Stimulated activated CD4-positive, alpha-beta T cell treated with anti-CD3 and anti-CD28 coated beads, TNF-alpha, amount 100 ng/mL, for 4 hours (primary cell): ENCODE results near the gene NT5M.

ENCODE experiments used
- DNase-seq, 3 experiments: peaks; one replicate each; pipeline ENCODE4 v3.0.0-alpha.2; 2020; ENCODE audit warnings: low read depth in 3 of 3

Gene NT5M

DNA sequence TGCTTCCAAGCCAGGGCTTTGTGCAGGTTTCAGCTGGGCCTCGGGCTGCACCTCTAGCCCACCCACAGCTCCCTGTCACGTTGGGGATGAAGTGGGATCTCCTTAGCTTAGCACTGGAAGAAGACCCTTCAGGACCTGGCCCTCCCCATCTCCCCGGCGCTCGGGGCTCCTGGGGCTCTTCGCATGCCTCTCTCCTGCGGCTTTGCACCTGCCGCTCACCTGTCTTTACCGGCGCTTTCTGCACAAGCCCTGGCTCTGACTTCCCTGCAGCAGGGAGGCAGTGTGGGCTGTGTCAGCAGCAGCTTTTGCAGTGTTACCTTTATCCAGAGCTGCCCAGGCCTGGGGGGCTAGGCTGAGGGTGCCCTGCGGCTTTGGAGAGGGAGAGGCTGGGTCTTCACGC is 52.3 kb downstream of the NT5M start:
- DNase-seq, result no peak

- peak; percentile 36 to 42 (median 41) for DNase-seq
Measured at GRCh38 chr17:17356149-17356930, 53.2 kb downstream of the NT5M start.

GRCh38 chr17:17356931-17357270 is 53.7 kb downstream of the NT5M start:
- no peak for DNase-seq

DNA sequence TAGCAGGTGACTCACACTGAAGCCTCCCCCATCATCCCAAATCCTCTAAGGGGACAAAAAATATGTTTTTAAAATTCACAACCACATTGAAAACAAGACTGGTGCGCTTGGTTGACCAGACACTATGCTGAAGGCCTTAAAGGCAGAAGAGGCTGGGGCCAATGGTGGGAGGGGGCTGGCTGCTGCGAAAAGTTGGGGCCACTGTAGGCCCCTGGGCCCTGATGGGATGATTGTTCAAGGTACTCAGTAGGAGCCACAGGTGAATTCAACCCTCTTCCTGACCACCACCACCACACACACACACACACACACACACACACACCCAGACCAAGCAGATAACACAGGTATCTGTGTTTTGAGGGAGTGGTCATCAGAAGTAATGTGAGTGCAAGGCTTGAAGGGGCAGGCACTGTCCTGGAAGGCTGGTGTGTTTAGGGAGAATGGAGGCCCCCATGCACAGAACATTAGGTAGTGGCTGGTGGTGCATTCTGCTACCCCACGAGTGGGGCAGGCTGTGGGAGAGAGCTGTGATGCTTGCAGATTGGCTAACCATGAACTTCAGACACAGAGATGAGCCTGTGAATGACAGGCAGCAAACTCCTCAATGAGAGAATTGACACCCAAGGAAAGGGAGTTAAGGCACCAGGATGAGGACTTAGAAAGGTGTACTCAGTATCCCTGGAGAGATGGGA is 55.0 kb downstream of the NT5M start:
- DNase-seq, result no peak

DNA sequence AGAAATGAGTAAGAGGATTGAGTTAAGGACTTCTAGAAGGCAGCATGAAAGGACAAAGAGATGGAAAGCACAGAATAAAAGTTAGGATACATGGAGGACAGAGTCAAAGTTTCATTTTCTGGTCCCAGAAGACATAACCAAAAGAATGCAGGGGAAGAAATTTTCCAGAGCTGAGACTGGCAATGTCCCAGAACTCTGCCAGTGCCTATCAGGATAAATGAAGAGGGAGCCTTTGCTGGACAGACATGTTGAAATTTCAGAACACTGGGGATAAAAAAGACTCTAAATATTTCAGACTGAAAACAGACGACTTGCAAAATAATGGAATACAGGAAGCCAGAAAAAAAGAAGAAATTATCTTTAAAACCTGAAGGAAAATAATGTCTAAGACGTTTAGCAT is 55.7 kb downstream of the NT5M start:
- DNase-seq, result no peak

DNA sequence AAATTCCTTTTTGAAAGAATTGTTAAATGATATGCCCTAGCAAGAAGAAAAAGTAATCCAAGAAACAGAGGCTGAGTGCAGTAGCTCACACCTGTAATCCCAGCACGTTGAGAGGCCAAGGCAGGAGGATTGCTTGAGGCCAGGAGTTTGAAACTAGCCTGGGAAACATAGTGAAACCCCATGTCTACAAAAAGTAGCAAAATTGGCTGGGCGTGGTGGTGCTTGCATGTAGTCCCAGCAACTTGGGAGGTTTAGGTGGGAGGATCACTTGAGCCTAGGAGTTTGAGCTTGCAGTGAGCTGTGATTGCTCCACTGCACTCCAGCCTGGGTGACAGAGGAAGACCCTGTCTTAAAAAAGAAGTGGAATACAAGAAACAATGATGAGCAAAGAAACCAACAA is 56.1 kb downstream of the NT5M start:
- DNase-seq, result no peak

DNA sequence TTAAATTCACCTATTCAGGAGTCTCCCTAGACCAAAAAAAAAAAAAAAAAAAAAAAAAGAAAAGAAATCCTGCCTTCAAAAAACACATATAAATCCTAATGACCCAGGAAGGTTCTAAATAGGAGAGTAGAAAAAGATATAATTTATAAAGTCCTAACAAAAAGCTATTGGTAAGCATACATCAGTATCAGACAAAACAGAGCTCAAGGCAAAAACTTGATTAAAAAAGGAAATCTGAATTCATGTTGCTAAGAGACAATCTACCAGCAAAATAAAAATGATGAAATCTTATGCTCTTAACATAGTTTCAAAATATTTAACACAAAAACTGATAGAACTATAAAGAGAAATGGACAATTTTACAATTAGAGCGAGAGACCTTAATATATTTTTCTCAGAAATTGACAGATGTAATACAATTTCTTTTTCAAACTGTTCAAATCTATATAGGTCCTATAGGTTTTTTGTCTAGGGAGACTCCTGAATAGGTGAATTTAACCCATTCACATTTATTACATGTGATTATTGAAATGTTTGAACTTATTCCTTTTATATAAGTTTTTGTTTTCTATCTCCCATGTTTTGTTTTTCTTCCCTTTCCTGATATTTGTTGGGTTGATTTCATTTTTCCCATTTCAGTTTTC is 57.0 kb downstream of the NT5M start:
- DNase-seq, result no peak

GRCh38 chr17:17361543-17361866 is 58.3 kb downstream of the NT5M start:
- DNase-seq, result no peak

DNA sequence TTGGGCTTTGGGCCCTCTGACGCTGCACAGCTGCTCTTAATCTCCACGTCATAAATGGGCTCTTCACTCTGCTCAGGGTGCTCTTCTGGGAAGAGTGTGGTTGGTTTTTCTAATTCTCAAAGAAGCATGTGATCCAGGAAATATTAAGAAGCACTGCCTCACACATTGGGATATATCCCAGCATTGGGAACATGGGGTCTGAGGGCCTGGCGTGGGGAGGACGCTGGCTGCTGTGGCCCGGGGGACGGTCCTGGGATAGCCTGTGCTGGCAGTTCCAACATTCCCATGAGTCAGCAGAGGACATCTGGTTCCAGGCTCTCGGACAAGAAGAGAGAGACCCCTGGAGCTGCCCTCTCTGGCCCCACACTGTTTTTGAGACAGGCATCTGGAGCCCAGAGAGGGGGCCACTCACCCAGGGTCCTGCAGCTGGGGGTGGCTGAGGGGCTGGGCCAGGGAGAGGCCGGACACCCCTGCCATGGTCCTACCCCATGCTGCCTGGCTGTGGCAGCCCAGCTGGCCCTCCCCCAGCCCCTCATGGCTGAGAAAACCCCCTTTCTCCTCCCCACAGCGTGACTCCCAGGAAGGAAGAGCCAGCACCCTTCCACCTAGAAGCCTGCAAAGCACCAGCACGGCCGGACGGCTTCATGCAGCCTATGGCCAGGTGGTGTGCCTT is 58.8 kb downstream of the NT5M start:
- no peak for DNase-seq

- no peak for DNase-seq
Measured at GRCh38 chr17:17362540-17362930, 59.4 kb downstream of the NT5M start.

GRCh38 chr17:17363638-17364337 is 60.6 kb downstream of the NT5M start:
- DNase-seq, result no peak

DNA sequence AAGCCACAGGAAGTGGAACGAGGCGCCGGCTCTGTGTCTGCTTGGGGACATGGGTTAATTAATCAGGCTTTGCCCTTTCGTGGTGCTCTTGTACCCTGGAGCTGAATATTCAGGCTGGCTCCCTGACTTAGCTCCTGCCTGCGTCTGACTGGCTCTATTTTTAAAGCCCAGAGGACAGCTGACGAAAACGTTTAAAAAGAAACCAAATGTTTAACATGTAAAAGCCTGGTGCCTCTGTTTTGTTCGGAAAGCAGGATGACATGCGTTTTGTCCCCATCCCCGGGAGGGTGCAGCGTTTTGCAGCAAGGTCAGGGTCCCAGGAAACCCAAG is 61.1 kb downstream of the NT5M start:
- DNase-seq, result no peak

GRCh38 chr17:17365476-17366110 is 62.4 kb downstream of the NT5M start:
- no peak for DNase-seq

DNA sequence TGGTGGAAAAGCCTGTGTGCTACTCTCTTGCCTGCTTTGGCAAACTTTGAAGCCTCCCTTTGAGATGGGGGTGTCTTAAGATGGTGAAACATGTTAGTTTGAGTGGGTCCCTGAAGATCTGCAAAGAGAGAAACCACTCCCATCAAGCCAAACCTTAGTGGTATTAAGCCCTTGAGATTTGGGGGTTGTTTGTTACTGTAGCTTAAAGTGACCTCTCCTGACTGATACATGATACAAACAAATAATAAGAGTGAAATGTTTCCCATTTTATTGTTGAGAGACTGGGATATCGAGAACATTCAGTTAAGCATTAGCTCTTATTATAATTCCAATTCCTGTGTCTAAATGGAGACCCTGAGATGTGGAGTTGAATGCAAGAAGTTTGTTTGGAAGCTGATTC is 63.1 kb downstream of the NT5M start:
- DNase-seq, result no peak

DNA sequence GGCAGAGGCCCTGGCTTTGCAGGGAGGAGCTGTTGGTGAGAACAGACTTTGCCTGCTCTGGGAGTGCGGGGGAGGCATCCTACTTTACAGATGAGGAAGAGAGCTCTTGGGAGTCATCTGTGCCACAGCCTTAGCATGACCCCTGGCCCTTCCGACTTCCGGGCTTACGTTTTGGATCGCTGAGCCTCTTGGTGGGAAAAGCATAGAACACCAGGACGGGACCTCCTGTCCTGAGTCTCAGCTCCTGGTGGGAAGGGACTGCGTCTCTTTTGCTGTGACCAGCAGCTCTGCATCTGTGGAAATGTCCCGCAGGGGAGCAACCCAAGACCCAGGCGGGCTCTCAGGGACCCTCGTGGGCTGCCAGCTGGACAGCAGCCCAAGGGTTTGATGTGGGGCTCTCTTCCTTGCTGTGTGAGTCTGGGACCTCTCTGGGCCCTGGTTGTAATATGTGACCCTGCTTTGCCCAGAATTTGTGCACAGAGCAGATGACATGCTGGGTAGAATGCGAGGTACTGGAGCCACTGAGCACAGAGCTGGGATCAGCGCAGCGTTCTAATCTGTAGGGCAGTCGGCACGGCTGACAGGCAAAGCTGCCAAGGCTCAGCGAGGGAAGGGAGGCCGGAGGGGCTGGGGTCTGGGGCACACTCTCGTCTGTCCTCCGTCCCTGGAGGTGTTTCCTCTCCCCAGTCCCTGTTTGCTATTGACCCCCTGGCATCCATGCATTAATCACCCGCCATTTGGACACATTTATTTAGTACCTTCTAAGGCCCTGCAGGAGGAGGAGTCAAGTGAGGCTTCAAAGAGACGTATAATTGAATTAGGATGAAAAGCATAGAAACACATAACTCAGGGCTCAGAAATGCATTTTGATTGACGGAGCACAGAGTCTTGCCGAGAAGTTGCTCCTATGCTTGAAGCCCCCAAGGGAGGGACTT is 64.0 kb downstream of the NT5M start:
- no peak for DNase-seq

GRCh38 chr17:17367931-17368330 is 64.8 kb downstream of the NT5M start:
- DNase-seq, result no peak

- no peak for DNase-seq
Measured at GRCh38 chr17:17370711-17371110, 67.5 kb downstream of the NT5M start.

- DNase-seq, result no peak
Measured at GRCh38 chr17:17372856-17373520, 69.8 kb downstream of the NT5M start.

DNA sequence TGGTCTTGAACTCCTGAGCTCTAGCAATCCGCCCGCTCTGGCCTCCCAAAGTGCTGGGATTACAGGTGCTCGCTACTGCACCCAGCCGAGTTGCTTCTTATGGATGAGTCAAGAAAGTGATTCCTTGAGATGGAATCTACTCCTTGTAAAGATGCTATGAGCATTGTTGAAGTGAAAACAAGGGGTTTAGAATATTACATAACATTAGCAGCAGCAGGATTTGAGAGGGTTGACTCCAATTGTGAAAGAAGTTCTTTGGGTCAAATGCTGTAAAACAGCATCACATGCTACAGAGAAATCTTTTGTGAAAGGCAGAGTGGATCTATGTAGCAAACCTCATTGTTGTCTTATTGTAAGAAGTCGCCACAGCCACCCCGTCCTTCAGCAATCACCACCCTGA is 72.7 kb downstream of the NT5M start:
- DNase-seq, result no peak

- DNase-seq, result no peak
Measured at GRCh38 chr17:17376362-17376761, 73.2 kb downstream of the NT5M start.
